H9 (cell line): ENCODE results near the gene FAR1. TPM values are rescaled to one million over a fixed set of nuclear protein-coding genes. Genes with fewer than 3 reads are reported as not detected.

Source experiments
- DNase-seq: peaks from one replicate; pipeline ENCODE4 v3.0.0-alpha.2; 2017
- H2AFZ ChIP-seq: one replicate; pipeline ENCODE4 v1.6.1; 2013; ENCODE audit warnings: mild to moderate bottlenecking, low read length, control low read depth, moderate library complexity
- H2AK5ac ChIP-seq: 2 replicates; pipeline ENCODE4 v1.6.1; 2013; ENCODE audit warnings: low read length, control low read depth, mixed read lengths; ENCODE audit not compliant: insufficient read length
- H2BK120ac ChIP-seq: one replicate; pipeline ENCODE4 v1.6.1; 2013; ENCODE audit warnings: low read depth, mild to moderate bottlenecking, low read length, control low read depth, inconsistent platforms; ENCODE audit not compliant: poor library complexity, severe bottlenecking
- H2BK12ac ChIP-seq: 2 replicates; pipeline ENCODE4 v1.6.1; 2013; ENCODE audit warnings: low read length, control low read depth, mixed read lengths, low read depth; ENCODE audit not compliant: insufficient read length
- H2BK15ac ChIP-seq: 2 replicates; pipeline ENCODE4 v1.6.1; 2013; ENCODE audit warnings: low read depth, low read length, control low read depth
- H2BK20ac ChIP-seq: one replicate; pipeline ENCODE4 v1.6.1; 2013; ENCODE audit warnings: low read depth, mild to moderate bottlenecking, low read length, control low read depth, inconsistent platforms; ENCODE audit not compliant: poor library complexity, severe bottlenecking
- H2BK5ac ChIP-seq: 2 replicates; pipeline ENCODE4 v1.6.1; 2013; ENCODE audit warnings: low read length, control low read depth, mixed read lengths; ENCODE audit not compliant: insufficient read length
- H3K14ac ChIP-seq: 2 replicates; pipeline ENCODE4 v1.6.1; 2013; ENCODE audit warnings: low read length, control low read depth; ENCODE audit not compliant: insufficient read depth
- H3K18ac ChIP-seq: 2 replicates; pipeline ENCODE4 v1.6.1; 2013; ENCODE audit warnings: low read depth, mild to moderate bottlenecking, mixed read lengths, low read length, control low read depth; ENCODE audit not compliant: insufficient read length
- H3K23ac ChIP-seq: 2 replicates; pipeline ENCODE4 v1.6.1; 2013; ENCODE audit warnings: low read length, control low read depth, mixed read lengths, low read depth; ENCODE audit not compliant: insufficient read length
- H3K23me2 ChIP-seq: 2 replicates; pipeline ENCODE4 v1.6.1; 2013; ENCODE audit warnings: low read depth, mild to moderate bottlenecking, mixed read lengths, low read length, control low read depth; ENCODE audit not compliant: insufficient read length, poor library complexity, severe bottlenecking
- H3K27ac ChIP-seq: 2 replicates; pipeline ENCODE4 v1.5.1; 2013; ENCODE audit warnings: low read length, control low read depth, mixed read lengths, low read depth; ENCODE audit not compliant: insufficient read length
- H3K27me3 ChIP-seq: 2 replicates; pipeline ENCODE4 v1.6.1; 2013; ENCODE audit warnings: low read length, control low read depth, inconsistent platforms; ENCODE audit not compliant: insufficient read depth
- H3K4ac ChIP-seq: 2 replicates; pipeline ENCODE4 v1.6.1; 2013; ENCODE audit warnings: low read depth, mild to moderate bottlenecking, control low read depth, inconsistent platforms, low read length, moderate library complexity
- H3K4me1 ChIP-seq: 2 replicates; pipeline ENCODE4 v1.6.1; 2013; ENCODE audit warnings: low read length, control low read depth, inconsistent platforms; ENCODE audit not compliant: insufficient read depth
- H3K4me2 ChIP-seq: 2 replicates; pipeline ENCODE4 v1.6.1; 2013; ENCODE audit warnings: low read length, control low read depth, mixed read lengths; ENCODE audit not compliant: insufficient read length, insufficient read depth
- H3K56ac ChIP-seq: 2 replicates; pipeline ENCODE4 v1.6.1; 2013; ENCODE audit warnings: low read depth, mild to moderate bottlenecking, mixed read lengths, low read length, control low read depth; ENCODE audit not compliant: insufficient read length
- H3K79me1 ChIP-seq: 2 replicates; pipeline ENCODE4 v1.6.1; 2013; ENCODE audit warnings: low read depth, mild to moderate bottlenecking, moderate library complexity, low read length, control low read depth, inconsistent platforms; ENCODE audit not compliant: insufficient read depth, poor library complexity, severe bottlenecking
- H3K79me2 ChIP-seq: 2 replicates; pipeline ENCODE4 v1.6.1; 2013; ENCODE audit warnings: low read length, control low read depth, inconsistent platforms; ENCODE audit not compliant: insufficient read depth
- H3K9ac ChIP-seq: 2 replicates; pipeline ENCODE4 v1.6.1; 2013; ENCODE audit warnings: low read length, control low read depth, mixed read lengths; ENCODE audit not compliant: insufficient read length; ENCODE audit errors: extremely low read depth
- H3K9me3 ChIP-seq: one replicate; pipeline ENCODE4 v1.6.1; 2013; ENCODE audit warnings: low read depth, low read length, inconsistent platforms; ENCODE audit not compliant: control insufficient read depth
- H3T11ph ChIP-seq: one replicate; pipeline ENCODE4 v1.6.1; 2013; ENCODE audit warnings: mild to moderate bottlenecking, low read length, control low read depth, inconsistent platforms
- H4K20me1 ChIP-seq: one replicate; pipeline ENCODE4 v1.6.1; 2013; ENCODE audit not compliant: control insufficient read depth, insufficient read length, insufficient read depth
- H4K5ac ChIP-seq: 2 replicates; pipeline ENCODE4 v1.6.1; 2013; ENCODE audit warnings: low read depth, mild to moderate bottlenecking, mixed read lengths, low read length, control low read depth; ENCODE audit not compliant: insufficient read length
- H4K8ac ChIP-seq: replicated peaks from 2 replicates; pipeline ENCODE4 v1.6.1; 2013; ENCODE audit warnings: low read length, control low read depth, mixed read lengths, low read depth; ENCODE audit not compliant: insufficient read length
- H4K91ac ChIP-seq: 2 replicates; pipeline ENCODE4 v1.6.1; 2013; ENCODE audit warnings: low read depth, mild to moderate bottlenecking, moderate library complexity, mixed read lengths, low read length, control low read depth; ENCODE audit not compliant: insufficient read length
- H3K27ac Mint-ChIP-seq, 3 experiments: 2 replicates in 2 of 3; 3 replicates in 1 of 3; pipeline ENCODE4 v1.8.0; 2020 to 2021; ENCODE audit warnings: mixed read lengths in 3 of 3, mild to moderate bottlenecking in 1 of 3, moderate library complexity in 1 of 3
- H3K27me3 Mint-ChIP-seq: 2 replicates; pipeline ENCODE4 v1.8.0; 2021; ENCODE audit warnings: low read depth, mild to moderate bottlenecking, moderate library complexity, mixed read lengths
- H3K36me3 Mint-ChIP-seq, 3 experiments: 2 replicates in 2 of 3; 3 replicates in 1 of 3; pipeline ENCODE4 v1.8.0; 2020 to 2021; ENCODE audit warnings: low read depth in 3 of 3, mixed read lengths in 3 of 3; ENCODE audit not compliant: insufficient read depth in 1 of 3
- H3K4me1 Mint-ChIP-seq, 2 experiments: 2 replicates each; pipeline ENCODE4 v1.8.0; 2020; ENCODE audit warnings: mixed read lengths in 2 of 2
- H3K4me3 Mint-ChIP-seq, 2 experiments: 2 replicates in 1 of 2; 3 replicates in 1 of 2; pipeline ENCODE4 v1.8.0; 2020 to 2021; ENCODE audit warnings: mild to moderate bottlenecking in 2 of 2, mixed read lengths in 2 of 2, moderate library complexity in 1 of 2
- H3K9me3 Mint-ChIP-seq, 2 experiments: 2 replicates in 1 of 2; 3 replicates in 1 of 2; pipeline ENCODE4 v1.8.0; 2020; ENCODE audit warnings: mild to moderate bottlenecking in 2 of 2, mixed read lengths in 2 of 2, moderate library complexity in 1 of 2
- WGBS: extraction: QIAGEN DNeasy Blood & Tissue Kit; methylation state at CpG from one replicate; pipeline ENCODE4 v1.1.7; 2013; ENCODE audit warnings: missing lambda C conversion rate, low lambda C conversion rate, mixed read lengths; ENCODE audit not compliant: insufficient read length; ENCODE audit errors: extremely low coverage; 5-methylcytosine and 5-hydroxymethylcytosine counted together
- total RNA-seq: library from RNA; stranded (reverse); gene quantifications from 2 replicates; pipeline ENCODE4 v1.2.1, GENCODE V29; 2021
- TF ChIP-seq, protein P1 (sequence below): fragments of 200-600 bp; sonication (generic); conservative IDR thresholded peaks from 3 replicates; pipeline ENCODE4 v1.8.0; 2021; ENCODE audit warnings: antibody characterized with exemption, mild to moderate bottlenecking

Gene FAR1
- total RNA-seq, 1 experiment from 2014 or later, result 72.5 TPM

DNA sequence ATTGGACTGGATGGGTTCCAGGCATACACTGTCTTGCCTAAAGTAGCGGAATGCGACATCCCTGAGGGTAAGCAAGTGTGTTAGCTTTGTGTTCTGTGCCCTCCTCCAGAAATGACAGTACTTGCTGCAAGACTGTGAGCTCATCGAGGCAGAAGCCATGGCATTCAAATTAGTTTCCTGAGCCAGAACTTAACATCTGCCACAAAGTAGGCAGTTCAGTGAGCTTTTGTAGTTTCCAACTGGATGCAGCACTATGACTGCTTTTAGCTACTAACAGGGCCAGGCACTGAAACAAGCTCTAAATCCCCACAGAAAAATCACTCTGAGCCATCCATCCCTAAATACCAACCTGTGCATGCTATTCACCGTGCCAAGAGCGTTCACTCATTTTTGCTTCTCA, 1.2 kb upstream of the FAR1 start:
- Histone ChIP-seq H3K9ac (no peak overlapping the region), H3K9me3 (no peaks in the 10 kb centered on the region)
- TF ChIP-seq, protein P1, sequence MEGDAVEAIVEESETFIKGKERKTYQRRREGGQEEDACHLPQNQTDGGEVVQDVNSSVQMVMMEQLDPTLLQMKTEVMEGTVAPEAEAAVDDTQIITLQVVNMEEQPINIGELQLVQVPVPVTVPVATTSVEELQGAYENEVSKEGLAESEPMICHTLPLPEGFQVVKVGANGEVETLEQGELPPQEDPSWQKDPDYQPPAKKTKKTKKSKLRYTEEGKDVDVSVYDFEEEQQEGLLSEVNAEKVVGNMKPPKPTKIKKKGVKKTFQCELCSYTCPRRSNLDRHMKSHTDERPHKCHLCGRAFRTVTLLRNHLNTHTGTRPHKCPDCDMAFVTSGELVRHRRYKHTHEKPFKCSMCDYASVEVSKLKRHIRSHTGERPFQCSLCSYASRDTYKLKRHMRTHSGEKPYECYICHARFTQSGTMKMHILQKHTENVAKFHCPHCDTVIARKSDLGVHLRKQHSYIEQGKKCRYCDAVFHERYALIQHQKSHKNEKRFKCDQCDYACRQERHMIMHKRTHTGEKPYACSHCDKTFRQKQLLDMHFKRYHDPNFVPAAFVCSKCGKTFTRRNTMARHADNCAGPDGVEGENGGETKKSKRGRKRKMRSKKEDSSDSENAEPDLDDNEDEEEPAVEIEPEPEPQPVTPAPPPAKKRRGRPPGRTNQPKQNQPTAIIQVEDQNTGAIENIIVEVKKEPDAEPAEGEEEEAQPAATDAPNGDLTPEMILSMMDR, result no peak

More for the DNA sequence above, 1.2 kb upstream of the FAR1 start:
- Histone ChIP-seq H2BK15ac (no peak overlapping the region), H2BK5ac (no peak overlapping the region), H3K79me1 (no peaks in the 10 kb centered on the region), H2BK20ac (no peak overlapping the region), H3T11ph (no peak overlapping the region), H3K23me2 (peaks cover 11% of the 10 kb centered on the region), H3K14ac (no peak overlapping the region), H4K20me1 (no peaks in the 10 kb centered on the region), H4K91ac (no peak overlapping the region), H2BK12ac (no peak overlapping the region), H3K4me2 (peak overlapping the region; percentile 92), H4K5ac (no peak overlapping the region), H3K4ac (no peak overlapping the region), H3K27me3 (no peaks in the 10 kb centered on the region), H3K4me1 (no peaks in the 10 kb centered on the region; the same call in 1 of the 2 replicates), H2AFZ (no peak overlapping the region), H3K79me2 (peaks cover 26% of the 10 kb centered on the region; the same call in 1 of the 2 replicates), H2BK120ac (no peak overlapping the region), H4K8ac (no peak overlapping the region), H2AK5ac (no peak overlapping the region), H3K18ac (no peak overlapping the region), H3K56ac (no peak overlapping the region), H3K23ac (no peak overlapping the region), H3K27ac (no peak overlapping the region)
- Mint-ChIP-seq H3K27me3 (no peaks in the 10 kb centered on the region; the same call in 1 of the 2 replicates), H3K4me1 (peaks cover 29 to 30% of the 10 kb centered on the region in 2 experiments), H3K9me3 (no peaks in the 10 kb centered on the region), H3K4me3 (peak overlapping the region; percentile 75 to 91), H3K27ac (no peak overlapping the region), H3K36me3 (no peaks in the 10 kb centered on the region; a peak in 1 of 7 replicates)
- WGBS, result no CpG with 5 or more reads among the region's 5 CpGs
- no peak for DNase-seq
